HepG2 (cell line): ENCODE data around the gene TNXB. TPM values are rescaled to one million over a fixed set of nuclear protein-coding genes. Genes with fewer than 3 reads are reported as not detected.

ENCODE experiments used
- ARNTL ChIP-seq: sonication (generic); formaldehyde crosslinking; IDR thresholded peaks from 2 replicates; pipeline ENCODE4 v1.4.0; 2020; ENCODE audit warnings: mild to moderate bottlenecking, missing genetic modification reagents
- ATF7 ChIP-seq, 2 experiments: fragments of 450-650 bp in 1 of 2; sonication (generic) in 1 of 2; formaldehyde crosslinking in 1 of 2; IDR thresholded peaks; 2 replicates each; pipeline versions ENCODE4 v1.4.0 to v1.6.1; 2016 to 2020; ENCODE audit warnings: antibody characterized with exemption in 1 of 2, mild to moderate bottlenecking in 1 of 2, missing genetic modification reagents in 1 of 2
- CHCHD3 ChIP-seq: sonication (generic); formaldehyde crosslinking; IDR thresholded peaks from 2 replicates; pipeline ENCODE4 v1.8.0; 2022; ENCODE audit warnings: mild to moderate bottlenecking, missing genetic modification reagents, moderate library complexity
- GABPA ChIP-seq, 2 experiments: IDR thresholded peaks; 2 replicates each; pipeline ENCODE4 v1.6.1; 2011 to 2016; ENCODE audit warnings: low read depth in 2 of 2, low read length in 1 of 2, missing biosample characterization in 1 of 2, missing genetic modification characterization in 1 of 2
- JUNB ChIP-seq: sonication (generic); formaldehyde crosslinking; IDR thresholded peaks from 2 replicates; pipeline ENCODE4 v1.8.0; 2022; ENCODE audit warnings: missing genetic modification reagents, mild to moderate bottlenecking, borderline replicate concordance
- SALL1 ChIP-seq: sonication (generic); formaldehyde crosslinking; IDR thresholded peaks from 2 replicates; pipeline ENCODE4 v1.8.0; 2022; ENCODE audit warnings: mild to moderate bottlenecking, missing genetic modification reagents
- SCMH1 ChIP-seq: sonication (generic); formaldehyde crosslinking; IDR thresholded peaks from 2 replicates; pipeline ENCODE4 v1.9.0; 2021; ENCODE audit warnings: missing genetic modification reagents, mild to moderate bottlenecking, borderline replicate concordance
- XBP1 ChIP-seq: sonication (generic); formaldehyde crosslinking; IDR thresholded peaks from 2 replicates; pipeline ENCODE4 v1.5.0; 2020; ENCODE audit warnings: missing genetic modification reagents
- ZNF124 ChIP-seq: sonication (generic); formaldehyde crosslinking; IDR thresholded peaks from 2 replicates; pipeline ENCODE4 v1.4.0; 2020; ENCODE audit warnings: missing genetic modification reagents
- ZNF280D ChIP-seq: sonication (generic); formaldehyde crosslinking; IDR thresholded peaks from 2 replicates; pipeline ENCODE4 v1.5.1; 2020; ENCODE audit warnings: mild to moderate bottlenecking, missing genetic modification reagents
- ZNF367 ChIP-seq: sonication (generic); formaldehyde crosslinking; IDR thresholded peaks from 2 replicates; pipeline ENCODE4 v1.4.0; 2020; ENCODE audit warnings: missing genetic modification reagents, borderline replicate concordance
- polyA plus RNA-seq, 8 experiments: library from polyadenylated mRNA; depleted of rRNA in 3 of 8; stranded (reverse) in 7 of 8; unstranded in 1 of 8; fragments of >200 nt; fragmentation: Illumina TruSeq in 4 of 8; extraction: Trizol in 4 of 8; gene quantifications; 2 replicates each; pipeline versions ENCODE4 v1.2.1 to v1.2.3, GENCODE V29; 2011 to 2016; ENCODE audit warnings: low read depth in 4 of 8, missing spikeins in 1 of 8, mixed read lengths in 1 of 8; ENCODE audit not compliant: insufficient read depth in 1 of 8
- total RNA-seq, 5 experiments: library from RNA; depleted of rRNA; stranded (reverse); fragments of >200 nt; fragmentation: Illumina TruSeq; extraction: Trizol; gene quantifications; 2 replicates each; pipeline ENCODE4 v1.2.3, GENCODE V29; 2016; ENCODE audit warnings: low read depth in 1 of 5
- TF ChIP-seq, protein P1 (sequence below): sonication (generic); formaldehyde crosslinking; IDR thresholded peaks from 2 replicates; pipeline ENCODE4 v1.5.0; 2020; ENCODE audit warnings: mild to moderate bottlenecking, missing genetic modification reagents, borderline replicate concordance

Gene TNXB
- total and polyA plus RNA-seq, 2 of the 13 experiments (the other 11 are each of a cell fraction or from before 2014, with no cell fraction given): 1.6 to 2.7 TPM

GRCh38 chr6:32153564-32154513 lies 44.7 kb upstream of the TNXB start, which contains the start of gene PPT2 (continued):
- TF ChIP-seq, protein P1, sequence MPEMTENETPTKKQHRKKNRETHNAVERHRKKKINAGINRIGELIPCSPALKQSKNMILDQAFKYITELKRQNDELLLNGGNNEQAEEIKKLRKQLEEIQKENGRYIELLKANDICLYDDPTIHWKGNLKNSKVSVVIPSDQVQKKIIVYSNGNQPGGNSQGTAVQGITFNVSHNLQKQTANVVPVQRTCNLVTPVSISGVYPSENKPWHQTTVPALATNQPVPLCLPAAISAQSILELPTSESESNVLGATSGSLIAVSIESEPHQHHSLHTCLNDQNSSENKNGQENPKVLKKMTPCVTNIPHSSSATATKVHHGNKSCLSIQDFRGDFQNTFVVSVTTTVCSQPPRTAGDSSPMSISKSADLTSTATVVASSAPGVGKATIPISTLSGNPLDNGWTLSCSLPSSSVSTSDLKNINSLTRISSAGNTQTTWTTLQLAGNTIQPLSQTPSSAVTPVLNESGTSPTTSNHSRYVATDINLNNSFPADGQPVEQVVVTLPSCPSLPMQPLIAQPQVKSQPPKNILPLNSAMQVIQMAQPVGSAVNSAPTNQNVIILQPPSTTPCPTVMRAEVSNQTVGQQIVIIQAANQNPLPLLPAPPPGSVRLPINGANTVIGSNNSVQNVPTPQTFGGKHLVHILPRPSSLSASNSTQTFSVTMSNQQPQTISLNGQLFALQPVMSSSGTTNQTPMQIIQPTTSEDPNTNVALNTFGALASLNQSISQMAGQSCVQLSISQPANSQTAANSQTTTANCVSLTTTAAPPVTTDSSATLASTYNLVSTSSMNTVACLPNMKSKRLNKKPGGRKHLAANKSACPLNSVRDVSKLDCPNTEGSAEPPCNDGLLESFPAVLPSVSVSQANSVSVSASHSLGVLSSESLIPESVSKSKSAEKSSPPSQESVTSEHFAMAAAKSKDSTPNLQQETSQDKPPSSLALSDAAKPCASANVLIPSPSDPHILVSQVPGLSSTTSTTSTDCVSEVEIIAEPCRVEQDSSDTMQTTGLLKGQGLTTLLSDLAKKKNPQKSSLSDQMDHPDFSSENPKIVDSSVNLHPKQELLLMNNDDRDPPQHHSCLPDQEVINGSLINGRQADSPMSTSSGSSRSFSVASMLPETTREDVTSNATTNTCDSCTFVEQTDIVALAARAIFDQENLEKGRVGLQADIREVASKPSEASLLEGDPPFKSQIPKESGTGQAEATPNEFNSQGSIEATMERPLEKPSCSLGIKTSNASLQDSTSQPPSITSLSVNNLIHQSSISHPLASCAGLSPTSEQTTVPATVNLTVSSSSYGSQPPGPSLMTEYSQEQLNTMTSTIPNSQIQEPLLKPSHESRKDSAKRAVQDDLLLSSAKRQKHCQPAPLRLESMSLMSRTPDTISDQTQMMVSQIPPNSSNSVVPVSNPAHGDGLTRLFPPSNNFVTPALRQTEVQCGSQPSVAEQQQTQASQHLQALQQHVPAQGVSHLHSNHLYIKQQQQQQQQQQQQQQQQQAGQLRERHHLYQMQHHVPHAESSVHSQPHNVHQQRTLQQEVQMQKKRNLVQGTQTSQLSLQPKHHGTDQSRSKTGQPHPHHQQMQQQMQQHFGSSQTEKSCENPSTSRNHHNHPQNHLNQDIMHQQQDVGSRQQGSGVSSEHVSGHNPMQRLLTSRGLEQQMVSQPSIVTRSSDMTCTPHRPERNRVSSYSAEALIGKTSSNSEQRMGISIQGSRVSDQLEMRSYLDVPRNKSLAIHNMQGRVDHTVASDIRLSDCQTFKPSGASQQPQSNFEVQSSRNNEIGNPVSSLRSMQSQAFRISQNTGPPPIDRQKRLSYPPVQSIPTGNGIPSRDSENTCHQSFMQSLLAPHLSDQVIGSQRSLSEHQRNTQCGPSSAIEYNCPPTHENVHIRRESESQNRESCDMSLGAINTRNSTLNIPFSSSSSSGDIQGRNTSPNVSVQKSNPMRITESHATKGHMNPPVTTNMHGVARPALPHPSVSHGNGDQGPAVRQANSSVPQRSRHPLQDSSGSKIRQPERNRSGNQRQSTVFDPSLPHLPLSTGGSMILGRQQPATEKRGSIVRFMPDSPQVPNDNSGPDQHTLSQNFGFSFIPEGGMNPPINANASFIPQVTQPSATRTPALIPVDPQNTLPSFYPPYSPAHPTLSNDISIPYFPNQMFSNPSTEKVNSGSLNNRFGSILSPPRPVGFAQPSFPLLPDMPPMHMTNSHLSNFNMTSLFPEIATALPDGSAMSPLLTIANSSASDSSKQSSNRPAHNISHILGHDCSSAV (CRISPR knock-in tag): peak; percentile 73; the same call in 1 of the 2 replicates
- TF ChIP-seq SALL1 (CRISPR knock-in tag) (no peak; the same call in 1 of the 2 replicates), ZNF367 (CRISPR knock-in tag) (no peak), CHCHD3 (CRISPR knock-in tag) (peak; percentile 4; the same call in 1 of the 2 replicates), SCMH1 (CRISPR knock-in tag) (no peak), JUNB (CRISPR knock-in tag) (no peak), ARNTL (peak; percentile 74), GABPA (IDR thresholded peaks at IDR 0.05; ENCODE audit: low read depth, low read length) (peak; percentile 74), GABPA (CRISPR knock-in tag; IDR thresholded peaks at IDR 0.05; ENCODE audit: low read depth) (peak; percentile 95), ATF7 (IDR thresholded peaks at IDR 0.05) (peak; percentile 46; the same call in 1 of the 2 replicates), ATF7 (CRISPR knock-in tag; IDR thresholded peaks at IDR 0.05) (peak; percentile 81), ZNF280D (CRISPR knock-in tag) (no peak), XBP1 (no peak), ZNF124 (CRISPR knock-in tag) (peak; percentile 22; the same call in 1 of the 2 replicates)
